DLD1 (cell line): Measurements from ENCODE around the gene HS2ST1.
"Not testable (repeated sequence)": the region's sequence is repeated elsewhere in the genome, so short reads cannot be mapped to it uniquely, and the experiment has no call there.

Experiments used
- in situ Hi-C: cut with HindIII; loops from 2 replicates; pipeline ENCODE4 v1.10.0; 2017; ENCODE audit warnings: low sequenced_read_pairs

The HS2ST1 gene

GRCh38 chr1:86965012-86965826, 50.8 kb downstream of the HS2ST1 start:
- in situ Hi-C loops, result no loop called here

- in situ Hi-C loops, result no loop called here
Observed at GRCh38 chr1:86965827-86966182, 51.4 kb downstream of the HS2ST1 start.

GRCh38 chr1:86970938-86971337, 56.5 kb downstream of the HS2ST1 start:
- in situ Hi-C loops, result no loop called here

- in situ Hi-C loops, result no loop called here
Observed at GRCh38 chr1:86971778-86972177, 57.3 kb downstream of the HS2ST1 start.

GRCh38 chr1:86972262-86972661, 57.8 kb downstream of the HS2ST1 start:
- in situ Hi-C loops, result no loop called here

GRCh38 chr1:86975993-86976550, 61.6 kb downstream of the HS2ST1 start:
- in situ Hi-C loops, result no loop called here

- in situ Hi-C loops, result no loop called here
Observed at GRCh38 chr1:86976664-86977063, 62.2 kb downstream of the HS2ST1 start.

GRCh38 chr1:86981482-86982213, 67.2 kb downstream of the HS2ST1 start:
- in situ Hi-C loops, result no loop called here

- in situ Hi-C loops, result not testable (repeated sequence)
Observed at GRCh38 chr1:86983677-86984076, 69.2 kb downstream of the HS2ST1 start.

- in situ Hi-C loops, result no loop called here
Observed at GRCh38 chr1:86987446-86987845, 73.0 kb downstream of the HS2ST1 start.

GRCh38 chr1:86988835-86989234, 74.4 kb downstream of the HS2ST1 start:
- in situ Hi-C loops, result no loop called here

GRCh38 chr1:86989690-86990089, 75.3 kb downstream of the HS2ST1 start:
- in situ Hi-C loops, result not testable (repeated sequence)

GRCh38 chr1:86990826-86991225, 76.4 kb downstream of the HS2ST1 start:
- in situ Hi-C loops, result no loop called here

- in situ Hi-C loops, result no loop called here
Observed at GRCh38 chr1:86991549-86992186, 77.2 kb downstream of the HS2ST1 start.

- in situ Hi-C loops, result no loop called here
Observed at GRCh38 chr1:86992861-86993260, 78.4 kb downstream of the HS2ST1 start.

GRCh38 chr1:86993269-86993985, 79.0 kb downstream of the HS2ST1 start:
- in situ Hi-C loops, result no loop called here

GRCh38 chr1:86994061-86994460, 79.6 kb downstream of the HS2ST1 start:
- in situ Hi-C loops, result no loop called here

GRCh38 chr1:86997538-86997937, 83.1 kb downstream of the HS2ST1 start:
- in situ Hi-C loops, result no loop called here

GRCh38 chr1:86998280-86998679, 83.8 kb downstream of the HS2ST1 start:
- in situ Hi-C loops, result no loop called here

GRCh38 chr1:86998727-86999126, 84.3 kb downstream of the HS2ST1 start:
- in situ Hi-C loops, result no loop called here

- in situ Hi-C loops, result no loop called here
Observed at GRCh38 chr1:87000460-87000859, 86.0 kb downstream of the HS2ST1 start.
